Measurements from ENCODE around the gene TMEM86A. TPM values are rescaled to one million over a fixed set of nuclear protein-coding genes. Genes with fewer than 3 reads are reported as not detected.
A peak's percentile ranks its signal among the peaks of the same experiment; 100 is the strongest.
"Not testable (repeated sequence)": the region's sequence is repeated elsewhere in the genome, so short reads cannot be mapped to it uniquely, and the experiment has no call there.

The TMEM86A gene
- total RNA-seq (2014; rRNA removed; shearing (Covaris generic)): not detected in 2 replicates
- 0.03 TPM in 1 of 2 replicates, not detected in the other for polyA plus RNA-seq (2014; cell fraction: nucleus; rRNA removed)

- DNase-seq (ENCODE audit: extremely low read depth, low read depth): peak; percentile 52
Measured at GRCh38 chr11:18698341-18699268, at the start of gene TMEM86A. Gene TMEM86A, plus strand, starts transcription at chr11:18698779. Its CDS starts 108 bp downstream, at chr11:18698887.

- no peak for DNase-seq (ENCODE audit: extremely low read depth, low read depth)
Measured at GRCh38 chr11:18650353-18650752, 48.2 kb upstream of the TMEM86A start.

GRCh38 chr11:18650859-18651557 lies 47.6 kb upstream of the TMEM86A start:
- DNase-seq (ENCODE audit: extremely low read depth, low read depth): peak; percentile 53

- DNase-seq (ENCODE audit: extremely low read depth, low read depth): no peak
Measured at GRCh38 chr11:18657673-18658072, 40.9 kb upstream of the TMEM86A start.

- not testable (repeated sequence) for DNase-seq (ENCODE audit: extremely low read depth, low read depth)
Measured at GRCh38 chr11:18665353-18665872, 33.2 kb upstream of the TMEM86A start.

- no peak for DNase-seq (ENCODE audit: extremely low read depth, low read depth)
Measured at GRCh38 chr11:18668131-18668530, 30.4 kb upstream of the TMEM86A start.

- no peak for DNase-seq (ENCODE audit: extremely low read depth, low read depth)
Measured at GRCh38 chr11:18669219-18669596, 29.4 kb upstream of the TMEM86A start.

GRCh38 chr11:18669711-18670110 lies 28.9 kb upstream of the TMEM86A start:
- DNase-seq (ENCODE audit: extremely low read depth, low read depth): no peak

- DNase-seq (ENCODE audit: extremely low read depth, low read depth): no peak
Measured at GRCh38 chr11:18671246-18671645, 27.3 kb upstream of the TMEM86A start.

- DNase-seq (ENCODE audit: extremely low read depth, low read depth): not testable (repeated sequence)
Measured at GRCh38 chr11:18672209-18672608, 26.4 kb upstream of the TMEM86A start.

- DNase-seq (ENCODE audit: extremely low read depth, low read depth): no peak
Measured at GRCh38 chr11:18676803-18677202, 21.8 kb upstream of the TMEM86A start.

GRCh38 chr11:18677560-18677959 lies 21.0 kb upstream of the TMEM86A start:
- DNase-seq (ENCODE audit: extremely low read depth, low read depth): no peak

- not testable (repeated sequence) for DNase-seq (ENCODE audit: extremely low read depth, low read depth)
Measured at GRCh38 chr11:18681949-18682348, 16.6 kb upstream of the TMEM86A start.

GRCh38 chr11:18682466-18682865 lies 16.1 kb upstream of the TMEM86A start:
- no peak for DNase-seq (ENCODE audit: extremely low read depth, low read depth)

GRCh38 chr11:18684267-18684666 lies 14.3 kb upstream of the TMEM86A start:
- DNase-seq (ENCODE audit: extremely low read depth, low read depth): no peak

GRCh38 chr11:18691467-18692140 lies 7.0 kb upstream of the TMEM86A start:
- not testable (repeated sequence) for DNase-seq (ENCODE audit: extremely low read depth, low read depth)

GRCh38 chr11:18692941-18693760 lies 5.4 kb upstream of the TMEM86A start:
- DNase-seq (ENCODE audit: extremely low read depth, low read depth): no peak

- no peak for DNase-seq (ENCODE audit: extremely low read depth, low read depth)
Measured at GRCh38 chr11:18696638-18697225, 1.8 kb upstream of the TMEM86A start.

- no peak for DNase-seq (ENCODE audit: extremely low read depth, low read depth)
Measured at GRCh38 chr11:18697576-18697975, 1.0 kb upstream of the TMEM86A start.

GRCh38 chr11:18699269-18699596 lies 654 bp downstream of the TMEM86A start:
- no peak for DNase-seq (ENCODE audit: extremely low read depth, low read depth)
